Lower lobe of right lung (tissue), 2 donors: ENCODE measurements around the gene ATOH1. TPM values are rescaled to one million over a fixed set of nuclear protein-coding genes. Genes with fewer than 3 reads are reported as not detected.

Experiments
- ATAC-seq, 2 donors: fragments of 200-7000 bp; cut with Tn5 transposase; one replicate each; pipeline ENCODE4 v1.9.1; 2020 to 2022; ENCODE audit warnings: mild to moderate bottlenecking in 2 of 2, moderate library complexity in 2 of 2
- DNase-seq: peaks from one replicate; pipeline ENCODE4 v3.0.0-alpha.2; 2020
- H3K27ac ChIP-seq: fragments of 200-600 bp; one replicate; pipeline ENCODE4 v1.8.0; 2022
- H3K27me3 ChIP-seq: fragments of 200-600 bp; one replicate; pipeline ENCODE4 v1.8.0; 2022; ENCODE audit warnings: low read depth
- H3K36me3 ChIP-seq: fragments of 200-600 bp; one replicate; pipeline ENCODE4 v1.8.0; 2022; ENCODE audit warnings: mild to moderate bottlenecking
- H3K4me1 ChIP-seq: fragments of 200-600 bp; one replicate; pipeline ENCODE4 v1.8.0; 2022
- H3K4me3 ChIP-seq: fragments of 200-600 bp; one replicate; pipeline ENCODE4 v1.8.0; 2022; ENCODE audit warnings: mild to moderate bottlenecking
- H3K9me3 ChIP-seq: fragments of 200-600 bp; one replicate; pipeline ENCODE4 v1.8.0; 2022
- CTCF ChIP-seq: fragments of 200-600 bp; IDR thresholded peaks from one replicate; pipeline ENCODE4 v1.8.0; 2022; ENCODE audit warnings: antibody characterized with exemption, mild to moderate bottlenecking
- intact Hi-C: fragments of 100-400 bp; cut with DNase I; formaldehyde crosslinking; loops from one replicate; pipeline ENCODE4 v1.11.0; 2022
- total RNA-seq: library from RNA; stranded (reverse); fragmentation: NEBNext Ultra II Directional; extraction: Animal tissue kit (Norgen Biotek cat#: 25700); gene quantifications from one replicate; pipeline ENCODE4 v1.2.1, GENCODE V29; 2021
- donor health status: DM: no; HTN: yes; CAD: no; lungs with severe emphysema.

ATOH1 gene
- total RNA-seq, 1 donor from 2014 or later = not detected

DNA sequence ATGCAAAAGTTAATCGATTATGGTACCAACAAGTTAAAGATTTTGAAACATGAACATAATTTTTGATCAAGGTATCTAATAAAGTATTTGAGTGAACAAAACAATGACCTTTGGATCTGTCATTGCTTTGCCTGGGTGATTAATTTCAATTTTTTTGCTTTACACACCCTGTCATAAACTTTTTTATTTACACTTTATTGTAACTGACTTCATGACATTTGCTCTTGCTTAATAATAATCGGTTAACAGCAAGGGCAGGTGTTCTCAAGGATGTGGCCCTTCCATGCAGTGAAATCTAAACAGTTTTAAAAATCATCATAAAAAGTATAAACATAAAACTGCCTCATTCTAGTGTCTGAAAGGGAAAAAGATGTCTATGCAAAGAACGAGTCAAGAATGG, 24.1 kb downstream of the ATOH1 start:
- no peaks in the 10 kb centered on the region for H3K9me3 ChIP-seq
- no peaks in the 10 kb centered on the region for H3K36me3 ChIP-seq
- H3K27me3 ChIP-seq = no peaks in the 10 kb centered on the region
- no peak overlapping the region for H3K27ac ChIP-seq
- no peak for ATAC-seq
- no peaks in the 10 kb centered on the region for H3K4me1 ChIP-seq
- TF ChIP-seq CTCF = no peak
- no peak overlapping the region for H3K4me3 ChIP-seq
- DNase-seq = no peak
- intact Hi-C loops = no loop called here

- no peak for ATAC-seq
These were observed 27.4 kb downstream of the ATOH1 start for GRCh38 chr4:93855926-93856325.

GRCh38 chr4:93865650-93866049, 37.1 kb downstream of the ATOH1 start:
- no peak for ATAC-seq
- Histone ChIP-seq H3K4me1 (no peaks in the 10 kb centered on the region), H3K4me3 (no peak overlapping the region), H3K27ac (no peak overlapping the region), H3K9me3 (no peaks in the 10 kb centered on the region), H3K27me3 (no peaks in the 10 kb centered on the region), H3K36me3 (no peaks in the 10 kb centered on the region)
- TF ChIP-seq CTCF = no peak
- no peak for DNase-seq
- intact Hi-C loops = no loop called here

More at GRCh38 chr4:93855926-93856325, 27.4 kb downstream of the ATOH1 start:
- intact Hi-C loops = no loop called here
- Histone ChIP-seq H3K9me3 (no peaks in the 10 kb centered on the region), H3K4me3 (no peak overlapping the region), H3K27ac (no peak overlapping the region), H3K4me1 (no peaks in the 10 kb centered on the region), H3K36me3 (no peaks in the 10 kb centered on the region), H3K27me3 (no peaks in the 10 kb centered on the region)
- DNase-seq = no peak
- no peak for TF ChIP-seq CTCF

- intact Hi-C loops = no loop called here
- Histone ChIP-seq H3K4me1 (no peaks in the 10 kb centered on the region), H3K9me3 (no peaks in the 10 kb centered on the region), H3K36me3 (no peaks in the 10 kb centered on the region), H3K4me3 (no peak overlapping the region), H3K27me3 (no peaks in the 10 kb centered on the region), H3K27ac (no peak overlapping the region)
- no peak for ATAC-seq
- TF ChIP-seq CTCF = no peak
- DNase-seq = no peak
These were observed 39.0 kb downstream of the ATOH1 start for GRCh38 chr4:93867416-93868001.

- no peak for TF ChIP-seq CTCF
- ATAC-seq (no peak), DNase-seq (no peak)
- no peak overlapping the region for H3K4me3 ChIP-seq
- H3K36me3 ChIP-seq = no peaks in the 10 kb centered on the region
- H3K9me3 ChIP-seq = no peaks in the 10 kb centered on the region
- no peak overlapping the region for H3K27ac ChIP-seq
- no peaks in the 10 kb centered on the region for H3K27me3 ChIP-seq
- H3K4me1 ChIP-seq = no peaks in the 10 kb centered on the region
- intact Hi-C loops = no loop called here
These were observed 42.4 kb downstream of the ATOH1 start for GRCh38 chr4:93870876-93871458.
